Daoy (cell line): ENCODE results near the gene NLK. TPM values are rescaled to one million over a fixed set of nuclear protein-coding genes. Genes with fewer than 3 reads are reported as not detected.
"Not testable (repeated sequence)": the region's sequence is repeated elsewhere in the genome, so short reads cannot be mapped to it uniquely, and the experiment has no call there.

Experiments
- DNase-seq: peaks from one replicate; pipeline ENCODE4 v3.0.0-alpha.2; 2015; ENCODE audit warnings: low read depth
- total RNA-seq: library from RNA; depleted of rRNA; stranded (reverse); fragments of >200 nt; shearing (Covaris generic); gene quantifications from 2 replicates; pipeline ENCODE4 v1.2.3, GENCODE V29; 2014

Gene NLK
- total RNA-seq, 1 experiment from 2014 or later = 15.8 TPM

DNA sequence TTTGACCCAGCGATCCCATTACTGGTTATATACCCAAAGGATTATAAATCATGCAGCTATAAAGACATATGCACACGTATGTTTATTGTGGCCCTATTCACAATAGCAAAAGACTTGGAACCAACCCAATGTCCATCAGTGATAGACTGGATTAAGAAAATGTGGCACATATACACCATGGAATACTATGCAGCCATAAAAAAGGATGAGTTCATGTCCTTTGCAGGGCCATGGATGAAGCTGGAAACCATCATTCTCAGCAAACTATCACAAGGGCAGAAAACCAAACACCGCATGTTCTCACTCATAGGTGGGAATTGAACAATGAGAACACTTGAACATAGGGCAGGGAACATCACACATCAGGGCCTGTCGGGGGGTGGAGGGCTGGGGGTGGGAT lies 112.9 kb downstream of the NLK start:
- DNase-seq = not testable (repeated sequence)

DNA sequence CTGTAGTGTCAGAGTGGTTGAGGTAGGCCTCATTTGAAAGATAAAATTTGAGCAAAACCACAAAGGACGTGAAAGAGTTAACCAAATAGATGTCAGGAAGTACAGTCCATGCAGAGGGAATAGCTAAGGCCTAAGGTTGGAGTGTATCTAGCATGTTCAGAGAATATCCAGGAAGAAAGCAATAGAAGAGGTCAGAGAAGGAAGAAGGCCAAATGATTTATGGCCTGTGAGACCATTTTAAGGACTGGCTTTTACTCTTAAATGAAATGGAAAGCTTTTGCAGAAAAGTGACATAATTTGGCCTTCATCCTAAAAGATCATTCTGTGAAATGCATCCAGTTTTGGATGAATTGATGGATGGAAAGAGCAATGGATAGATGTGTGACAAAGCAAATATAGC lies 116.5 kb downstream of the NLK start:
- DNase-seq = no peak

DNA sequence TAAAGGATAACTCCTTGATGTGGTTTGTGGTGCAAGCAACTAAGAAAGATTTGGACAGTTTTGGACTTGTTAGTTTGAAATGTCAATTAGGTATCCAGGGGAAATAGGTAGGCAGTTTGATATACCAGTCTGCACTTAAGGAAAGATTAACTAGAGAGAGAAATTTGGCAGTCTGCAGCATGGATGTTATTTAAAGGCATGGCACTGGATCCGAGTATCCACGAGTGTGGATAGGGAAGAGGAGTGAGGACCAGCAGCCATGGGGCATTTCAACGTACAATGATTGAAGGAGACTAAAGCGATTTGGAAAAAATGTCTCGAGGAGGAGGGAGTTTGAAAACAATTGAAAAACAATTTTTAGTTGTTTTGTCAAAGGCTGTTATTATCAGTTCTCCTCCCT lies 117.4 kb downstream of the NLK start:
- DNase-seq = no peak

DNA sequence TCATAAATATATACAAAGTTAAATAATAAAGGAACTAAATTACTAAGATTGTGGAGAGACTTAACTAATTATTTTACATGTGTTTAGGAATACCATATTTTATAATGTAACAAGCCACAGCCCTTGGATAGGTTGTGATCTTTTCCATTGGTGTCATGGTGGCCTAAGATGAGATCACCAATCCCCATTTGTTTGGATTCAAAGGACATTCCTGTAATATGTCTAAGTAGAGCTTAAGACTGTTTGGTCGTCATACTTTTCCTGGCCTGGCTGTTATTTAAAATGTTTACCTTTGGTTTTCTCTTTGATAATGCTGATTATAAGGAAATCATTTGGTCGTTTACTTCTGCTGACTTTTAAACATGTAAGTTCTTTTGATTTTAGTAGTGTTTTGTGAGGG lies 118.1 kb downstream of the NLK start:
- no peak for DNase-seq

DNA sequence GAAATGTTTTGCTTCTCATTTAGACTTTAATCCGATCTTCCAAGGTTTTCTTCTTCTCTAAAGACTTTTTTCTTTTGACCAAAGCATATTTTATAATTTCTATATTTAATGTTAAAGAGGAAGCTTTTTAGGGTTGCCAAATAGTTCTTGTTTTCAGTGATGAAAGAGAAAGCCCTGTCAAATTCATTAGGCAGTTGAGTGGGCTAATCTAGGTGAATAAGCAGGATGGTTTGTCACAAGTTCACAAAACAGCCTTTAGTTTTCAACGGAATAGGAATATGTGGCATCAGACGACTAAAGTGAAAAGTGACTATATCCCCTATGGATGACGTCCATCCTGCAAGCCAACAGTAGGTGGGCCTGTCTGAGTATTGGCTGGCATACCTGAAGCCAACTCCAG lies 118.8 kb downstream of the NLK start:
- no peak for DNase-seq

DNA sequence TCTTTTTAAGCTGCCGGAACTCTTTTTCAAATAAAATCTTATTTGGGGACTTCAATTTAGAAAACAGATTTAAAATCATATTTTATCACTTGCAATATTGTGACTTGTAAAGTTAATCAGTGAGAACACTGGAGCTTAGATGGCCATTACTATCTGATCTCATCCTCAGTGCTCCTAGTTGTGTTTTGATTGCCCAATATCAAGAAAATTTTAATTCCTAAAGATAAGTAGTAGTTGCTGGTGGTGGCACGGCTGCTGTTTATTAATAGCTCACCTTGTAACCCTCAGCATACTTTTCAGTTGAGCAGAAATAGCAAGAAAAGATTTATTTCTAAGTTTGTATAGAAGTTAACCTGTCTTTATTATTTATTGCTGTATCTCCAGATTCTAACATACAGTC lies 124.0 kb downstream of the NLK start:
- no peak for DNase-seq

DNA sequence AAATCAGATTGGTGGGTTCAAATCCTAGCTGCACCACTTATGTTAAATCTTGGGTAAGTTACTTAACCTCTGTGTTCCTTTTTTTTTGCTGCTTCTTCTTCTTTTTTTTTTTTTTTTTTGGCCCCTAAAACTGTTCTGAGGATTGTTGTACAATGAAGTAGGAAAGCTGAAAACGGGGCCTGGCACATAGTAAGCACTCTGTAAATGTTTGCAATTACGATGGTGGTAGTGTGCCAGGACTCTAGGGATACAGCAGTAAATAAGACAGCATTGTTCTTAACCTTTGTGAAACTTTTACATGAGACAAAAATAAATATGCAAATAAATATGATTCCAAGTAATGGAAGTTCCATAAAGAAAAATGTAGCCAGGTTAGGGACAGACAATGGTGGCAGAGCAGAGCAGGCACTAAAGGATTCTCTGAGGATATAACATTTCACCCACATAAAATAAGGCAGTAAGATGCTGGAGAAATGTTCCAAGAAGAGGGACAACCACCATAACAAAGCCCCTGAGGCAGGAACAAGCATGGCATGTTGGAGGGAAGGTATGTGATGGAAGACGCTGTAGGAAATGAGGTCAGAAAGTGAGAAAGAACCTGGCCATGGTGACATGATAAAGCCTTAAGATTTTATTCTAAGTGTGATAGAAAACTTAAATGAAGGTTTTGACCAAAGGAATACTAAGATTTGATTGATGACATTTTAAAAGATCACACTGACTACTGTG lies 127.3 kb downstream of the NLK start:
- DNase-seq = no peak

DNA sequence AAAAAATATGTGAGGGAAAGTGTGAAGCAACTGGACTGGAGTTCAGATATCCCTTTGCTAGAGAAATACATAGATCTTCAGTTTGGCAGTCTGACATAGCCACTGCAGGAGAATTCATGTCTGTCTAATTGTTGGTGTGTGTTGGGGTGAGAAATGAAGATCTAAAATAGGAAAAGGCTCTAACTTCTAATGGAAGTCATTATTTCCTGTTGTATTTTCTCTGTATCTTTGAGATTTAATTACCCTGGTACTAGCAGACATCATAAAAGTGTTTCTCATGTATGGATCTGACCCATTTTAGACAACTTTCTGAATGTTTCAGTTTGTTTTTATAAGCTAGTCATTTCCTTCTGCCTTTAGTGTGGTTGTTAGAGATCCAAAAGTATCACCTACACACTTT lies 128.3 kb downstream of the NLK start:
- DNase-seq = no peak

DNA sequence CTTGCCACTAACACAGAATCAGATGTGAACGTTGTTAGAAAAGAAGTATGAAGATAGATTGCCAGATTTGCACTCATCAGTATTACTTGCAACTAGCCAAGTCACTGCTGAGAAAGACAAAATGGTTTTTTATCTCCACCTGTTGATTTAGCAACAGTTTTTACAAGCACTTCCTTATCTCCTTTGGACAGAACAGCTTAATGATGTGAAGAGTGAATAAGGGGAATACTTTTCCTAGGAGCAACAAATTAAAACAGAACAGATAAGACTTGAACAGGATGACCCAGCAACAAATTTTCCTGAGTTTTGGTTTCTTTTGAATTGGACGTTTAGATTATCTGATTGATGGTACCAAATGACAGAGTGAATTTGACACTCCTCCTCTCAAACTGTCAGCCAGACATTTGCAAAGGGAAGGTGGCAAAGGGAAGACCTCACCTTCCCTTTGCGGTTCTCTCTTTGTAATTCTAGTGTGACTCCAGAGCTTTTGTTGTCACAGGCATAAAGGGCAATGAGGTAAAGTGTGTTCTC lies 130.6 kb downstream of the NLK start:
- DNase-seq = no peak

DNA sequence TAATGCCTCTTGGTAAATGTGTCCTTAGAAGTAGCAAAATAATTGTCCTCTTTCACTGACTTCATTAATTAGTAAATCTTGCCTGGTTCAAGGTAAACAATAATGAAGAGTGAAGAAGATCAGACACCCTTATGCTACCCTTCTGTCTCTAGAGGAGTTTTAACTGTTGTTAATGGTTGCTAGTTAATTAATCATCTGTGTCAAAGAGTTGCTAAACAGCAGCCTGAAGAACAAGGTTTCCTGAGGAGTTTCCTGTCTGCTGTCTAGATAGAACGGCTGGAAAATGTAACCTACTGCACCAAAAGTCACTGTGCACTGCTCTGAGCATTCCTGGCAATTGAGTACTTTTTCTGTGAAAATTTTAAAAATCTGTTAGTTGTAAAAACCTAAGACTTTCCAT lies 131.3 kb downstream of the NLK start:
- DNase-seq = no peak

DNA sequence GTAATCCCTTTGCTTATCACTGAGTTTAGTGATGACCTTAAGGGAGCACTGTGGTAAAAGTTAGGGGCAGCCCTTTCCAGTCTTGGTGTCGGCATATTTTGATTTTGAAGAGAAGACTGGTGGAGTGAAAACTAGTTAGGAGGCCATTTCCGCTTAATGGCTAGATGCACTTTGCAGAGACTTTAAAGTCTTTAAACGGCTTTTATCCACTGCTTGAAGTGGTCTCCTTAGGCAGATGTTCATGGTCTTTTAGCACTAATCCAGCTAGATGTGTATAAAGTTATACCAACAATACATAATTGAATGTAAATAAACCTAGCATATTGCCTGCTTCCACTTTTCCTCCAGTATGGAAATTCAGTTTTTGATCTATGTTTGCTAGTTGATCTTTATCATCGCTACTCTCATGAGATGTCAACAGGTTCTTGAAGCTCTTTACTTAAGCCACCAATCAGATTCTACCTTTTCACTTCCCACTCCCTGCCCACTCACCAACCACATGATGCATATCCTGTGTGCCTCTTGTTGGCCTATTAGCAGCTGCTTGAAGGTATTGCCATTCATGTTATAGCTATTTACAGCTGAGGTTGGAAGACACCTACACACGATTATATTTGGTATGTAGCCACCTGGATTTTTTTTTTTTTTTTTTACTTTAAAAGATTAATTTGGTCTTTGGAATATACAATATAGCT lies 132.0 kb downstream of the NLK start:
- DNase-seq = peak; percentile 11

DNA sequence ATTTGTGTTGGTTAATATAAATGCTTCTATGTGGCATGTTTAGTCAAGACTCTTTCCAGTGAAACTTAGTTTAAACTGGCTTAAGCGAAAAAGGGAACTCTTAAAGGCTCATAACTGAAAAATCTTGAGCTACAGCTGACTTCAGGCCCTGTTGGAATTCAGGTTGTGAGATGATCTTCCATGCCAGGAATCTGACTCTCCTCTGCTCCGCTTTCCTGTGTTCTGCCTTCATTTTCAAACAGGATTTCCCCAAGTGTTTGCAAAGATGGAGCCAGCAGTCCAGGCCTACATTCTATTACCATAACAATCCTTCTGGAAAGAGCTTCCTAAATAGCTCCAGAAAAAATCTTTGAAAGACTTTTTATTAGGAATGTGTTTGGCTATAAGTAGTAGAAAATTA lies 134.9 kb downstream of the NLK start:
- no peak for DNase-seq

DNA sequence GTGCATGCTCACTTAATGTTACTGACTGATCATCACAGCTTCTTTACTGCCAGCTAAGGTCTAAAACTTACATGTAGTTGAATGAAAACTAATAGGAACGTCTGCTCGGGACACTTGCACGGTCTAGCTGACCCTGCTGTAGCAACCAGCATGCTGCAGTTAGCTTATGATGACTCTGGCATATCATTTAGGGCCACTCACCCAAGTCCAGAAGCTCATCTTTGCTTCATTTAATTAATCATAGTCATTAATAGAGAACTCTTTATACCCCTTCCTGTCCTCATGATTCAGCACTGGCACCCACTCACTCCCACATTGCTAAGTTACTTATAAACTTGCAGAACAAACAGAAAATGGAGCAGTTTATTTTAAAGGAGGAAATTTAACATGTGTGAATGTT lies 136.3 kb downstream of the NLK start:
- DNase-seq = no peak

DNA sequence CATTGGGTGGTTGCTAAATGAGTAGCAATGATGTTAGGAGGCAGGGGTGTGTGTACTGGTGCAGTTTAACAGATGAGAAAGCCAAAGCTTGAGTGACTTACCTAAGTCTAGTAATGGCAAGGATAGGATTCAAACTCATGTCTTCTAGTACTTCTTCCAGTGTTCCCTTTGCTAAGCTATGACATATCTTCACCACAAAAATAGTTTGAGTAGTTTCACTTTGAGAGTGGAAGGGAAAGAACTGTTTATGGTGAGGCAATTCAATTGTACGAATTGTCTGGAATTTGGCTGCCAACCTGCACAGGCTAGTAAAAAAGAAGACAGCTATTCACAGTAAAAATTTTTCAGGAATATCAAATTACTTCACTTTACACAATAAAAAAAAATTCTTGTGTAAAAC lies 138.0 kb downstream of the NLK start:
- DNase-seq = no peak

DNA sequence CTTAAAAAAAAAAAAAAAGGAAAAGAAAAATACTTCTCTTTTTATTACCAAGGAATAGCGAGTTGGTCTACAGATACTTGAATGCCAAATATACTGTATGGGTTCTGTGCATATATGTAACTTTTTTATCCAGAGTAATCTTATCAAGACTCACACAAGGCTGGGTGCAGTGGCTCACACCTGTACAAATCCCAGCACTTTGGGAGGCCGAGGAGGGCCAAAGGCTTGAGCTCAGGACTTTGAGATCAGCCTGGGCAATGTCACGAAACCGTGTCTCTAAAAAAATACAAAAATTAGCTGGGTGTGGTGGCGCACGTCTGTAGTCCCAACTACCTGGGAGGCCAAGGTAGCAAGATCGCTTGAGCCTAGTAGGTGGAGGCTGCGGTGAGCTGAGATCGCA lies 139.1 kb downstream of the NLK start:
- DNase-seq = no peak

DNA sequence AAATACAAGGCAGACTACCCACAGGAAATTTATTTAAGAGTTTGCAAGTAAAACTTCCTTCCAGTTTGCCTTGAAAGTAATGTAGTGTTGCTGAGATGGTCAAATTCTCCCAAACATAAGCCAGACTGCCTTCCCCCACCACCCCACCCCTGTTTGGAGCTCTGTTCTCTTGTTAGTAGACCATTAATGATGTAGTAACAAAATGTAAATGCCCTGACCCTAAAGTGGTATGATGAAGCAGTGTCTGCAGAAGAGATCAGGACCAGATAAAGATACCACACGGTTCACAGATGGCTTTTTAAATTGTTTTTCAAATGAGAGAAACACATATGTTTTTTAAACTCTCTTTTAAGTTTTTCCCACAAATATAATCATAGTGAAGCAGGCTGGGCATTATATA lies 140.1 kb downstream of the NLK start:
- DNase-seq = no peak

DNA sequence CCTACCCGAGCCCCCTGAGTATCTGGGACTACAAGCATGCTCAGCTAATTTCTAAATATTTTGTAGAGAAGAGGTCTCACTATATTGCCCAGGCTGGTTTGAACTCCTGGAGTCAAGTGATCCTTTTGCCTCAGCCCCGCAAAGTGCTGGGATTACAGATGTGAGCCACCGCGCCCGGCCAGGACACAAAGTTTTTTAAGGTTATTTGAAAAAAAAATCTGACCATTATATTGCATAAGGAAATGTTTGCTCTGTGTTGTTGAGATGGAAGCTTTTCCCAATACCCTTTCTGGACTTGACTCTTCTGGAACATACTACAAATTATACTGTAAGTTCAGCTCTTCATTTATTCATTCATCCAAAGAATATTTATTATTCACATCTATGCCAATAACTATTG lies 143.2 kb downstream of the NLK start:
- DNase-seq = no peak

DNA sequence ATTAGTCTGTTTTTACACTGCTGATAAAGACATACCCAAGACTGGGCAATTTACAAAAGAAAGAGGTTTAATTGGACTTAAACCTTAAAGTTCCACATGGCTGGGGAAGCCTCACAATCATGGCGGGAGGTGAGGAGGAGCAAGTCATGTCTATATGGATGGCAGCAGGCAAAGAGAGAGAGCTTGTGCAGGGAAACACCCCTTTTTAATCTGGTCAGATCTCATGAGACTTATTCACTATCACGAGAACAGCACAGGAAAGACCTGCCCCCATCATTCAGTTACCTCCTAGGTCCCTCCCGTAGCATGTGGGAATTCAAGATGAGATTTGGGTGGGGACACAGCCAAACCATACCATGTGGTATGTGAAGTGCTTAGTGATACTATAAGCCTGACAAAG lies 144.0 kb downstream of the NLK start:
- not testable (repeated sequence) for DNase-seq

DNA sequence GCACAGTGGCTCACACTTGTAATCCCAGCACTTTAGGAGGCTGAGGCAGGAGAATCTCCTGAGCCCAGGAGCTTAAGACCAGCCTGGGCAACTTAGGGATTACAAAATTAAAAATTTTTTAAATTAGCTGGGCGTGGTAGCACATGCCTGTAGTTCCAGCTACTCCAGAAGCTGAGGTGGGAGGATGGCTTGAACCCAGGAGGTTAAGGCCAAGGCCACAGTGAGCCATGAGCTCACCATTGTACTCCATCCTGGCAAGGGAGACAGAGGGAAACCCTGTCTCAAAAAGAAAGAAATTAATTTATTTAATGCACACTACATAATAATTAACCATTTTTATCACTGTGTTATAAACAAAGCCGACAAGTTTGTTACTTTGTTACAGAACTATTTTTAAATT lies 145.5 kb downstream of the NLK start:
- no peak for DNase-seq

DNA sequence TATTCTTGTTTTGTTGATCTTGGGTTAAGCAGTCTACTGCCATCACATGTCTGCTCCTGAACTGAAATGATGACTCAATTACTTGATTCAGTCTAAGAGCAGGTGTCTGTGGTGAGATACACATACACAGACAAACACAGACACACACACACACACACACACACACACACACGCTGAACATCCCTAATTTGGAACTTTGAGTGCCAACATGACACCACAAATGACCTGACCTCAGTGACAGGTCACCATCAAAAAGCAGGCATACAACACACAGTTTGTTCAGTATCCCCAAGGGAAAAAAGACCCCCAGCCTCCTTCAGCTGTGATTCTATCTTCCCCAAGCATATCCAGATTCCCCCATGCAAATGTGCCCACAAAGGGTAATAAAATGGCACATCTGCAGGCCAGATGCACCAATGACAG lies 146.4 kb downstream of the NLK start:
- DNase-seq = no peak

DNA sequence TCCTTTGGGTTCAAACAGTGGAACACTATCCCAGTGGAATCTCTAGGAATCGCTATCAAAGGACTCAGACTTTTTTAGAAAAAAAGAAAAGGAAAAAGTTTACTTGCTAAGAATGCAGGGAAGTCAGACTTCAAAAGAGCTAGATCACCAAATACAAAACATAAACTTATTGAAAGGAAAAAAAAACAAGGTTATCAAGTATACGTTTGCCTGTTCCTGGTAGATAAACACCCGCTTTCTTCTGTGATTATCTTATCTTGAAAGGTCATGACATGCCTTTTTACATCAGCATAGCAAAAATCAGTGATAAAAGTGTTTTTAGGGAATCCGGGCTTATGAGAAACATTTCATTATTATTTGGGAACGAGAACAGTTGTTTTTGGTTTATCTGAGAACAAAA lies 147.2 kb downstream of the NLK start:
- DNase-seq = no peak

DNA sequence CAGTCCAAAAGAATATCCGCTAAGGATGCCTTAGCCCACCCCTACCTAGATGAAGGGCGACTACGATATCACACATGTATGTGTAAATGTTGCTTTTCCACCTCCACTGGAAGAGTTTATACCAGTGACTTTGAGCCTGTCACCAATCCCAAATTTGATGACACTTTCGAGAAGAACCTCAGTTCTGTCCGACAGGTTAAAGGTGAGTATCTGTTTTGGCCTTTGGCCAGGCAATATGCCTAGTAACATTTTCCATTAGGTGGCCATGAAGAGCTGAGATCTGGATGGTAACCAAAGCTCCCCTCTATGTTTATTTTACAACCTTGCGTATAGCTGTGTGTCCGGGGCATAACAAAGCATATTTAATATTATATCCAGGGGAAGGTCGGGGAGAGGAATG lies 148.5 kb downstream of the NLK start:
- no peak for DNase-seq

DNA sequence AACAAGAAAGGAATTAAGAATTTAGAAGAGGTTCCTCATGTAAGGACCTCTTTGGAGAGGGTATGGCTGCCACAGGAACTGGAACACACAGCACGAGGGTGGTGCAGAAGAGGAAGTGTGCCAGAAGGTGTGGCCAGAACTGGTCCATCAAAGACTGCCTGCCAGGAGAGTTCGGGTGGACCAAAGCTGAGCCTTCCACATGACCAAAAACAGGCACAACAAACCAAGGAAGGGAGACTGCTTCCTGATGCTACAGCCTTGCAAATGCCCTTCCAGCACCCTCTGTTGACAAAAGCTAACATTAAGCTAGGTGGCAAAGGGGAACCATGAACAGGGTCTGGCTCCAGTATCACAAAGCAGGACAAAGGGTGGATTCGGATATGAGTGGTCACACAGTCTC lies 150.8 kb downstream of the NLK start:
- DNase-seq = no peak

DNA sequence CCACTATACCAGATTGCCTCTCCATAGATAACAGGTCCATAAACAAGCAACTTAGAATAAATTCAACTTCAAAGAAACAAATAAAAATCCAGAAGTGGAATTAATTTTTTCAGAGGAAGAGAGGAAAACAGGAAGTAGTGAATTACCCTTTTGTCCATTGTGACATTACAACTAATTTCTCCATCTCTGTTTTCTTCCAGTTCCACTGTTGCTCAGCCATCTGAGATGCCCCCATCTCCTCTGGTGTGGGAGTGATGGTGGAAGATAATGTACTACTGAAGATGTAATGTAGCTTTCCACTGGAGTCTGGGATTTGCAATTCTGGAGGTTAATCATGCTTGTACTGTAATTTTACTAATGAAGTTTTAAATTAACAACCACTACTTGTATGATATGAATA lies 151.9 kb downstream of the NLK start:
- DNase-seq = no peak
